Measurements from ENCODE around the gene UBD.

UBD gene

GRCh38 chr6:29559524-29560287 lies at the start of gene UBD:
TSS of gene UBD (minus strand) at chr6:29559732. CDS start at chr6:29559701, 31 bp downstream.
- DNase-seq, result no peak

GRCh38 chr6:29608131-29608530 lies 48.6 kb upstream of the UBD start:
- no peak for DNase-seq

DNA sequence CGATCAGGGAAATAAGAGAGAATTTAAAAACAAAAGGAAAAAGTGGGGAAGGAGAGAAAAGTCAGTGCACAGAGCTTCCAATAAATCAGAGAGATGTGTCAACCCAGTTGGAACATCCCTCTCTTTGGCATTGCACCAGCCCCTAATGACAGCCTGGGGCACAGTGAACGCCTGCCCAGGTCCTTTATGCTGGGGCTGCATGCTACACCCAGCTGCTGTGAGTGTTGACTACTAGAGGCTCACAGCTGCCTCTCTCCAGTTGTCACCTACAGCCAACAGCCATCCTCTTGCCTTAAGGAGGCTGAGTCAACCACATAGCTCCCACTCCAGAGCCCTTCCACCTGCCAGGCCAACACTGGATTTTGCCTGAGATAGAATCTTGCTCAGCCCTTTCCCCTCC lies 44.4 kb upstream of the UBD start:
- DNase-seq, result no peak

DNA sequence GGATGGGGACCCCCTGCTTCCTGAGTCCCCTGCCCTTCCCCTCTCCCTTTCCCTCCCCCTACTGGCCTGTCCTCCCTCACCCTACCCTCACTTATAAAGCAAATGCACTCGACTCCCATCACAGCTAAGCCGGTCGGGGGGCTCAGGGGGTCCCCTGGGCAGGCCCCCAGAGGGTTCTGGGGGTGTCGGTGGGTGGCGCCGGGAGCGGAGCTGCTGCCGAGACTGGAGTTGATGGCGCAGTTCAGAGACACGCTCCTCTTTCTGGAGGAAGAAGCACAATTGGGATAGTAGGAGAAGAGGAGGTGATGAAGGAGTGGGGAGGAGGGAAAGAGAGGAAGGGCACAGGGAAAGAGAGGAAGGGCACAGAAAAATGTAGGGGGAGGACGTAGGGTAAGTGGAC lies 43.9 kb upstream of the UBD start:
- no peak for DNase-seq

GRCh38 chr6:29602564-29603361 lies 43.2 kb upstream of the UBD start:
- no peak for DNase-seq

- DNase-seq, result no peak
Observed at GRCh38 chr6:29598172-29598747, 38.7 kb upstream of the UBD start.

- no peak for DNase-seq
Observed at GRCh38 chr6:29597184-29597583, 37.7 kb upstream of the UBD start.

DNA sequence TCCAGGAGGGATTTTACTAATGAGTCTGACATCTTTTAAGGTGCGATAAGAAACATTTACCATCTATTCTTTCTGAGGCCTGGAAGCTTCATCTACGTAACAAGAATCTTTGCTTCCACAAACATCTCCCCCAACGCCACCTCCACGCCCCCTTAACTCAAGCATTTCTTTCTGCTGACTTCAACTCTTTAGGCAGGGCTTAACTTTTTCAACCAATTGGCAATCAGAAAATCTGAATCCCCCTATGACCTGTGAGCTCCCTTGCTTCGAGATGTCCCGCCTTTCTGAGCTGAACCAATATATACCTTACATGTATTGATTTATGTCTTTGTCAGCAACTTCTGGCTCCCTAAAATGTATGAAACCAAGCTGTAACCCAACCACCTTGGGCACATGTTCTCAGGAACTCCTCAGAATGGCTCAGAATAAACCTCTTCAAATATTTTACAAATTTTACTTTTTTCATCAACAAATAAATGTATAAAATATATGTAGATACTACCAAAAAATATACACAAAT lies 36.9 kb upstream of the UBD start:
- no peak for DNase-seq

- no peak for DNase-seq
Observed at GRCh38 chr6:29593199-29593855, 33.8 kb upstream of the UBD start.

GRCh38 chr6:29591677-29592076 lies 32.1 kb upstream of the UBD start:
- DNase-seq, result no peak

DNA sequence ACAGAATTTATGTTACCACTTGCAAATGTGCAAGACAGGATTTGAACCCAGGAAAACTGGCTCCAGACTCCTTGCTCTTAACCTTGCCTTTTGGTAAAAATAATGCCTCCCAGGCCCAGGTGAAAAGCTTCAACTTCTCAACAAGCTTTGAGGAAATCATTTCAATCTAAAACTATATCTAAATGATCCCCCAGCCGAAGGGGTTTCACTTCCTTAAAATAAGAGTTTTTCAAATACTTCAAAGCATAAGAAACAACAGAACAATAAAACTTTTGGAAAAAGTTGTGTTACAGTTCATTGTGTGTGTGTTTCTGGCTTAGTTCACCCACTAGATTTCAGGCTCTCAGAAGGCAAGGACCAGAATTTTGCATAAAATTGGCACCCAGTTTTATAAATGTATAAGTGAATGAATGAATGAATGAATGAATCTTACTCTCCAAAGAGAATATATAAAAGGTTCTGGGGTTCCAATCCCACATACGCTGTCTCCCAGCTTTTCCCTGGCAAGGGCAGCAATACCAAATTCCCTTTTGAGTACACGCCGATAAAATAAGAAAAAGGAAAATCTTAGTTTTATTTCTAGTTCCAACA lies 30.8 kb upstream of the UBD start:
- DNase-seq, result no peak

GRCh38 chr6:29589423-29590048 lies 30.0 kb upstream of the UBD start:
- DNase-seq, result no peak

GRCh38 chr6:29584821-29585220 lies 25.3 kb upstream of the UBD start, which contains the start of gene OR2H2:
TSS of gene OR2H2 (plus strand) at chr6:29585121. CDS start at chr6:29587945, 2,824 bp downstream.
- DNase-seq, result no peak

DNA sequence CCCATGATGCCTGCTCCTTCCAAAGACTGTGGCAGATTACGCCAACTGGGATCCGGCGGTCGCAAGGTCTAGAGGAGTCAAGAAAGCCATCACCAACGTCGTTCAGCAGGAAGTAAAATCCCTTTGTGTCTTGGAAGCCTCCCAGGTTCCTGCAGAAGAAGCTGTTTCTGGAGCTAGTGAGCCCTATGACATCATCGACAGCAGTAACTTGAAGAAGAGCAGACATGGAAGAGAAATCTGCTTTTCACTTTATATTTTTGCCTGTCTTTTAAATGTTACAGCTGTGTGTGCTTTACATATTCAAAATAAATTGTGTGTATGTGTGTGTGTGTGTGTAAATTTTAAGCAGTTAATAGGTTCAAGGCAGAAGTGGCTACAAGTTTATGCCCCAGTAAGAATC lies 18.0 kb upstream of the UBD start:
- DNase-seq, result no peak

DNA sequence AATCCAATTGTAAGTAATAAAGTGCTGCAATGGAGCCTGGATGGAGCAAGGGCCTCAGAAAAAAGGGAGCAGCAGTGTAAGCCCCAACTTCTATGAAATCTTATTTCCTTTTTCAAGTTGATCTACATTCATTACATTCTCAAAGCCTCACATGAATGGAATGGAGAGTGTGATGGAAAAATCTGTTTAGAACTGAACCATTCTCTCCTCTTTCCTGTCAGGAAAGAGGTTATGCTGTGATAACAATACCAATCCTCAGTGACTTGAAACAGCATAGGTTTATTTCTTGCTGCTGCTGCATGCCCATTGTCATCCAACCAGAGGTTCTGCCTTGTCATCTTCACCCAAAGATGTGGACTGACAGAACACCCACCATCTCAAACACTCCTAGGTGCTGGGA lies 16.5 kb upstream of the UBD start:
- no peak for DNase-seq

DNA sequence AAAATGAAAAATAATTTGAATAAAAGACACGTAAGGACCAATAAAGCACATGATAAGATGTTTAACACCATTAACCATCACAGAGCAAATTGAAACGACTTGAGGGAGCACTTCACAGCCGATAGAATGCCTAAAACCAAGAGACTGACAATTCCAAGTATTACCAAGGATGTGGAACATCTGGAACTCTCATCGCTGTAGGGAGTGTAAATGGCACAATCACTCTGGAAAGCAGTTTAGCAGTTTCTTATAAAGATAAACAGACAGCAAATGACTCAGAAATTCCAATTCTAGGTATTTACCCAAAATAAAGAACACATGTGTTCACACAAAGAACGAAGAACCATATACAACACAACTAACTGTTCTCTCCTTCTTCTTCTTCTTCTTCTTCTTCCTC lies 8.5 kb upstream of the UBD start:
- DNase-seq, result no peak

DNA sequence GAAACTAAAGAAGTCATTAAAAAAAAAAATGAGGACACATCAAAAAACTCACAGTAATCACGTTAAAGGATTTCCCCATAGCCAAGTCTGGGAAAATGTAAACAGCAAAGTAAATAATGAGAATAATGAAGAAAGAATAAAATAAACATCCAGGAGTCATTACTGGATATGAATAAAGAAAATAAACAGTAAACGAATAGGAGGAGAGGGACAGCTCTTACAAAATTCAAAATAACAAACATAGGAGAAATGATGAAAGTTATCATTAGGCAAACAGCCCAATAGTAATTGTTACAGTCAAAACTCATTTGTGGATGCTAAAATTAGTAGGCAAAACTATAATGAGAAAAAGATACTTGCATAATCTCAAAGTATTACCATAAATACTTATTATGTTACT lies 8.0 kb upstream of the UBD start:
- DNase-seq, result no peak

GRCh38 chr6:29566856-29567255 lies 7.3 kb upstream of the UBD start:
- no peak for DNase-seq

GRCh38 chr6:29564875-29565274 lies 5.3 kb upstream of the UBD start:
- DNase-seq, result no peak

GRCh38 chr6:29563435-29563965 lies 4.0 kb upstream of the UBD start:
- DNase-seq, result no peak

DNA sequence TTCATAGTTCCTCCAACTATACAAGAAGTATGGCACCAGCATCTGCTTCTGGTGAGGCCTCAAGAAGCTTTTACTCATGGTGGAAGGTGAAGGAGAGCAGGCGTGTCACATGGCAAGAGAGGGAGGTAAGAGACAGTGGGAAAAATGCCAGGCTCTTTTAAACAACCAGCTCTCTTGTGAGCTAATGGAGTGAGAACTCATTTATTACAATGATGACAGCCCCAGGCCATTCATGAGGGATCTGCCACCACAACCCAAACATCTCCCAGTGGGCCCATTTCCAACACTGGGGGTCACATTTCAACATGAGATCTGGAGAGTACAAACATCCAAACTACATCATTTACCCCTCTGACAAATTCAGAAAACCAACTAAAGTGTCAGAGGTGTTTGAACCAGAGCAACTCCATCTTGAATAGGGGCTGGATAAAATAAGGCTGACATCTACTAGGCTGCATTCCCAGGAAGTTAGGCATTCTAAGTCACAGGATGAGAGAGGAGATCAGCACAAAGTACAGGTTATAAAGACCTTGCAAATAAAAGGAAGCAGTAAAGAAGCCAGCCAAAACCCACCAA lies 2.2 kb upstream of the UBD start:
- no peak for DNase-seq

- no peak for DNase-seq
Observed at GRCh38 chr6:29561091-29561490, 1.6 kb upstream of the UBD start.

All from SHP77 treated with DMSO at 0.1 percent for 48 hours (cell line).